WTC11 (cell line): ENCODE measurements around the gene PCDHGB4.
"Not testable (repeated sequence)": the region's sequence is repeated elsewhere in the genome, so short reads cannot be mapped to it uniquely, and the experiment has no call there.

ENCODE experiments used
- FOXK1 ChIP-seq: sonication (generic); formaldehyde crosslinking; IDR thresholded peaks from 2 replicates; pipeline ENCODE4 v1.8.0; 2022; ENCODE audit warnings: mild to moderate bottlenecking, moderate library complexity, missing genetic modification reagents
- JUN ChIP-seq: sonication (generic); formaldehyde crosslinking; IDR thresholded peaks from 2 replicates; pipeline ENCODE4 v1.8.0; 2023; ENCODE audit warnings: mild to moderate bottlenecking, missing genetic modification reagents
- NFATC4 ChIP-seq: fragments of 250-450 bp; sonication (Bioruptor Pico); IDR thresholded peaks from 2 replicates; pipeline ENCODE4 v1.9.0; 2021; ENCODE audit warnings: mild to moderate bottlenecking
- NFE2L1 ChIP-seq: sonication (generic); formaldehyde crosslinking; IDR thresholded peaks from 2 replicates; pipeline ENCODE4 v1.8.1; 2023; ENCODE audit warnings: missing genetic modification reagents
- SP1 ChIP-seq: sonication (generic); formaldehyde crosslinking; conservative IDR thresholded peaks from 2 replicates; pipeline ENCODE4 v1.8.1; 2022; ENCODE audit warnings: missing genetic modification reagents
- TEAD4 ChIP-seq: sonication (generic); formaldehyde crosslinking; IDR thresholded peaks from 2 replicates; pipeline ENCODE4 v1.8.0; 2022; ENCODE audit warnings: mild to moderate bottlenecking, missing genetic modification reagents
- TF ChIP-seq, protein P1 (sequence below): sonication (generic); formaldehyde crosslinking; conservative IDR thresholded peaks from 2 replicates; pipeline ENCODE4 v1.8.1; 2023; ENCODE audit warnings: mild to moderate bottlenecking, low read depth, missing genetic modification reagents, moderate library complexity
- TF ChIP-seq, protein P2 (sequence below): sonication (generic); formaldehyde crosslinking; IDR thresholded peaks from 2 replicates; pipeline ENCODE4 v1.8.0; 2022; ENCODE audit warnings: mild to moderate bottlenecking, missing genetic modification reagents
- TF ChIP-seq, protein P3 (sequence below): fragments of 200-600 bp; IDR thresholded peaks from 2 replicates; pipeline ENCODE4 v1.8.0; 2022; ENCODE audit warnings: antibody characterized with exemption
- TF ChIP-seq, protein P4 (sequence below): fragments of 250-450 bp; sonication (Bioruptor Pico); IDR thresholded peaks from 2 replicates; pipeline ENCODE4 v1.9.0; 2021; ENCODE audit warnings: mild to moderate bottlenecking
- TF ChIP-seq, protein P5 (sequence below): sonication (generic); formaldehyde crosslinking; IDR thresholded peaks from 2 replicates; pipeline ENCODE4 v1.8.1; 2023; ENCODE audit warnings: mild to moderate bottlenecking, moderate library complexity, missing genetic modification reagents
- TF ChIP-seq, protein P6 (sequence below): sonication (generic); formaldehyde crosslinking; IDR thresholded peaks from 2 replicates; pipeline ENCODE4 v1.8.1; 2022; ENCODE audit warnings: missing genetic modification reagents, borderline replicate concordance

DNA sequence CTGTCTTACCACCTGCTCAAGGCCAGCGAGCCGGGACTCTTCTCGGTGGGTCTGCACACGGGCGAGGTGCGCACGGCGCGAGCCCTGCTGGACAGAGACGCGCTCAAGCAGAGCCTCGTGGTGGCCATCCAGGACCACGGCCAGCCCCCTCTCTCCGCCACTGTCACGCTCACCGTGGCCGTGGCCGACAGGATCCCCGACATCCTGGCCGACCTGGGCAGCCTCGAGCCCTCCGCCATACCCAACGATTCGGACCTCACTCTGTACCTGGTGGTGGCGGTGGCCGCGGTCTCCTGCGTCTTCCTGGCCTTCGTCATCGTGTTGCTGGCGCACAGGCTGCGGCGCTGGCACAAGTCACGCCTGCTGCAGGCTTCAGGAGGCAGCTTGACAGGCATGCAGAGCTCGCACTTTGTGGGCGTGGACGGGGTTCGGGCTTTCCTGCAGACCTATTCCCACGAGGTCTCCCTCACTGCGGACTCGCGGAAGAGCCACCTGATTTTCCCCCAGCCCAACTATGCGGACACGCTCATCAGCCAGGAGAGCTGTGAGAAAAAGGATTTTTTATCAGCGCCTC lies 46.6 kb upstream of the PCDHGB4 start:
- TF ChIP-seq, protein P1, sequence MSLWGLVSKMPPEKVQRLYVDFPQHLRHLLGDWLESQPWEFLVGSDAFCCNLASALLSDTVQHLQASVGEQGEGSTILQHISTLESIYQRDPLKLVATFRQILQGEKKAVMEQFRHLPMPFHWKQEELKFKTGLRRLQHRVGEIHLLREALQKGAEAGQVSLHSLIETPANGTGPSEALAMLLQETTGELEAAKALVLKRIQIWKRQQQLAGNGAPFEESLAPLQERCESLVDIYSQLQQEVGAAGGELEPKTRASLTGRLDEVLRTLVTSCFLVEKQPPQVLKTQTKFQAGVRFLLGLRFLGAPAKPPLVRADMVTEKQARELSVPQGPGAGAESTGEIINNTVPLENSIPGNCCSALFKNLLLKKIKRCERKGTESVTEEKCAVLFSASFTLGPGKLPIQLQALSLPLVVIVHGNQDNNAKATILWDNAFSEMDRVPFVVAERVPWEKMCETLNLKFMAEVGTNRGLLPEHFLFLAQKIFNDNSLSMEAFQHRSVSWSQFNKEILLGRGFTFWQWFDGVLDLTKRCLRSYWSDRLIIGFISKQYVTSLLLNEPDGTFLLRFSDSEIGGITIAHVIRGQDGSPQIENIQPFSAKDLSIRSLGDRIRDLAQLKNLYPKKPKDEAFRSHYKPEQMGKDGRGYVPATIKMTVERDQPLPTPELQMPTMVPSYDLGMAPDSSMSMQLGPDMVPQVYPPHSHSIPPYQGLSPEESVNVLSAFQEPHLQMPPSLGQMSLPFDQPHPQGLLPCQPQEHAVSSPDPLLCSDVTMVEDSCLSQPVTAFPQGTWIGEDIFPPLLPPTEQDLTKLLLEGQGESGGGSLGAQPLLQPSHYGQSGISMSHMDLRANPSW (CRISPR knock-in tag) = not testable (repeated sequence)
- TF ChIP-seq, protein P2, sequence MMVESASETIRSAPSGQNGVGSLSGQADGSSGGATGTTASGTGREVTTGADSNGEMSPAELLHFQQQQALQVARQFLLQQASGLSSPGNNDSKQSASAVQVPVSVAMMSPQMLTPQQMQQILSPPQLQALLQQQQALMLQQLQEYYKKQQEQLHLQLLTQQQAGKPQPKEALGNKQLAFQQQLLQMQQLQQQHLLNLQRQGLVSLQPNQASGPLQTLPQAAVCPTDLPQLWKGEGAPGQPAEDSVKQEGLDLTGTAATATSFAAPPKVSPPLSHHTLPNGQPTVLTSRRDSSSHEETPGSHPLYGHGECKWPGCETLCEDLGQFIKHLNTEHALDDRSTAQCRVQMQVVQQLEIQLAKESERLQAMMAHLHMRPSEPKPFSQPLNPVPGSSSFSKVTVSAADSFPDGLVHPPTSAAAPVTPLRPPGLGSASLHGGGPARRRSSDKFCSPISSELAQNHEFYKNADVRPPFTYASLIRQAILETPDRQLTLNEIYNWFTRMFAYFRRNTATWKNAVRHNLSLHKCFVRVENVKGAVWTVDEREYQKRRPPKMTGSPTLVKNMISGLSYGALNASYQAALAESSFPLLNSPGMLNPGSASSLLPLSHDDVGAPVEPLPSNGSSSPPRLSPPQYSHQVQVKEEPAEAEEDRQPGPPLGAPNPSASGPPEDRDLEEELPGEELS (CRISPR knock-in tag) = not testable (repeated sequence)
- TF ChIP-seq, protein P3, sequence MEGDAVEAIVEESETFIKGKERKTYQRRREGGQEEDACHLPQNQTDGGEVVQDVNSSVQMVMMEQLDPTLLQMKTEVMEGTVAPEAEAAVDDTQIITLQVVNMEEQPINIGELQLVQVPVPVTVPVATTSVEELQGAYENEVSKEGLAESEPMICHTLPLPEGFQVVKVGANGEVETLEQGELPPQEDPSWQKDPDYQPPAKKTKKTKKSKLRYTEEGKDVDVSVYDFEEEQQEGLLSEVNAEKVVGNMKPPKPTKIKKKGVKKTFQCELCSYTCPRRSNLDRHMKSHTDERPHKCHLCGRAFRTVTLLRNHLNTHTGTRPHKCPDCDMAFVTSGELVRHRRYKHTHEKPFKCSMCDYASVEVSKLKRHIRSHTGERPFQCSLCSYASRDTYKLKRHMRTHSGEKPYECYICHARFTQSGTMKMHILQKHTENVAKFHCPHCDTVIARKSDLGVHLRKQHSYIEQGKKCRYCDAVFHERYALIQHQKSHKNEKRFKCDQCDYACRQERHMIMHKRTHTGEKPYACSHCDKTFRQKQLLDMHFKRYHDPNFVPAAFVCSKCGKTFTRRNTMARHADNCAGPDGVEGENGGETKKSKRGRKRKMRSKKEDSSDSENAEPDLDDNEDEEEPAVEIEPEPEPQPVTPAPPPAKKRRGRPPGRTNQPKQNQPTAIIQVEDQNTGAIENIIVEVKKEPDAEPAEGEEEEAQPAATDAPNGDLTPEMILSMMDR = not testable (repeated sequence)
- not testable (repeated sequence) for TF ChIP-seq FOXK1; NFATC4 (CRISPR knock-in tag); SP1 (CRISPR knock-in tag); JUN (CRISPR knock-in tag); NFE2L1 (CRISPR knock-in tag); TEAD4 (CRISPR knock-in tag)
- TF ChIP-seq, protein P4, sequence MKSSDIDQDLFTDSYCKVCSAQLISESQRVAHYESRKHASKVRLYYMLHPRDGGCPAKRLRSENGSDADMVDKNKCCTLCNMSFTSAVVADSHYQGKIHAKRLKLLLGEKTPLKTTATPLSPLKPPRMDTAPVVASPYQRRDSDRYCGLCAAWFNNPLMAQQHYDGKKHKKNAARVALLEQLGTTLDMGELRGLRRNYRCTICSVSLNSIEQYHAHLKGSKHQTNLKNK = not testable (repeated sequence)
- TF ChIP-seq, protein P5, sequence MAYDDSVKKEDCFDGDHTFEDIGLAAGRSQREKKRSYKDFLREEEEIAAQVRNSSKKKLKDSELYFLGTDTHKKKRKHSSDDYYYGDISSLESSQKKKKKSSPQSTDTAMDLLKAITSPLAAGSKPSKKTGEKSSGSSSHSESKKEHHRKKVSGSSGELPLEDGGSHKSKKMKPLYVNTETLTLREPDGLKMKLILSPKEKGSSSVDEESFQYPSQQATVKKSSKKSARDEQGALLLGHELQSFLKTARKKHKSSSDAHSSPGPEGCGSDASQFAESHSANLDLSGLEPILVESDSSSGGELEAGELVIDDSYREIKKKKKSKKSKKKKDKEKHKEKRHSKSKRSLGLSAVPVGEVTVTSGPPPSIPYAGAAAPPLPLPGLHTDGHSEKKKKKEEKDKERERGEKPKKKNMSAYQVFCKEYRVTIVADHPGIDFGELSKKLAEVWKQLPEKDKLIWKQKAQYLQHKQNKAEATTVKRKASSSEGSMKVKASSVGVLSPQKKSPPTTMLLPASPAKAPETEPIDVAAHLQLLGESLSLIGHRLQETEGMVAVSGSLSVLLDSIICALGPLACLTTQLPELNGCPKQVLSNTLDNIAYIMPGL (CRISPR knock-in tag) = not testable (repeated sequence)
- TF ChIP-seq, protein P6, sequence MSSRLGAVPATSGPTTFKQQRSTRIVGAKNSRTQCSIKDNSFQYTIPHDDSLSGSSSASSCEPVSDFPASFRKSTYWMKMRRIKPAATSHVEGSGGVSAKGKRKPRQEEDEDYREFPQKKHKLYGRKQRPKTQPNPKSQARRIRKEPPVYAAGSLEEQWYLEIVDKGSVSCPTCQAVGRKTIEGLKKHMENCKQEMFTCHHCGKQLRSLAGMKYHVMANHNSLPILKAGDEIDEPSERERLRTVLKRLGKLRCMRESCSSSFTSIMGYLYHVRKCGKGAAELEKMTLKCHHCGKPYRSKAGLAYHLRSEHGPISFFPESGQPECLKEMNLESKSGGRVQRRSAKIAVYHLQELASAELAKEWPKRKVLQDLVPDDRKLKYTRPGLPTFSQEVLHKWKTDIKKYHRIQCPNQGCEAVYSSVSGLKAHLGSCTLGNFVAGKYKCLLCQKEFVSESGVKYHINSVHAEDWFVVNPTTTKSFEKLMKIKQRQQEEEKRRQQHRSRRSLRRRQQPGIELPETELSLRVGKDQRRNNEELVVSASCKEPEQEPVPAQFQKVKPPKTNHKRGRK (CRISPR knock-in tag) = not testable (repeated sequence)
